Ishikawa (cell line): Measurements from ENCODE around the gene ADSL.

Experiments used
- TAF1 ChIP-seq: IDR thresholded peaks from 2 replicates; pipeline ENCODE4 v1.6.1; 2012; ENCODE audit warnings: low read depth, mild to moderate bottlenecking
- TCF12 ChIP-seq: IDR thresholded peaks from 2 replicates; pipeline ENCODE4 v1.6.1; 2012; ENCODE audit warnings: low read depth
- TEAD4 ChIP-seq: IDR thresholded peaks from 2 replicates; pipeline ENCODE4 v1.6.1; 2012
- YY1 ChIP-seq: IDR thresholded peaks from 2 replicates; pipeline ENCODE4 v1.6.1; 2012; ENCODE audit warnings: low read depth
- TF ChIP-seq, protein P1 (sequence below): IDR thresholded peaks from 2 replicates; pipeline ENCODE4 v1.6.1; 2012
- TF ChIP-seq, protein P2 (sequence below): IDR thresholded peaks from 2 replicates; pipeline ENCODE4 v1.6.1; 2012; ENCODE audit warnings: low read depth, mild to moderate bottlenecking

GRCh38 chr22:40367342-40367741 is 21.0 kb downstream of the ADSL start:
- TF ChIP-seq, protein P1, sequence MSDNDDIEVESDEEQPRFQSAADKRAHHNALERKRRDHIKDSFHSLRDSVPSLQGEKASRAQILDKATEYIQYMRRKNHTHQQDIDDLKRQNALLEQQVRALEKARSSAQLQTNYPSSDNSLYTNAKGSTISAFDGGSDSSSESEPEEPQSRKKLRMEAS: no peak
- no peak for TF ChIP-seq YY1
- TF ChIP-seq TEAD4: no peak
- no peak for TF ChIP-seq TAF1
- TF ChIP-seq, protein P2, sequence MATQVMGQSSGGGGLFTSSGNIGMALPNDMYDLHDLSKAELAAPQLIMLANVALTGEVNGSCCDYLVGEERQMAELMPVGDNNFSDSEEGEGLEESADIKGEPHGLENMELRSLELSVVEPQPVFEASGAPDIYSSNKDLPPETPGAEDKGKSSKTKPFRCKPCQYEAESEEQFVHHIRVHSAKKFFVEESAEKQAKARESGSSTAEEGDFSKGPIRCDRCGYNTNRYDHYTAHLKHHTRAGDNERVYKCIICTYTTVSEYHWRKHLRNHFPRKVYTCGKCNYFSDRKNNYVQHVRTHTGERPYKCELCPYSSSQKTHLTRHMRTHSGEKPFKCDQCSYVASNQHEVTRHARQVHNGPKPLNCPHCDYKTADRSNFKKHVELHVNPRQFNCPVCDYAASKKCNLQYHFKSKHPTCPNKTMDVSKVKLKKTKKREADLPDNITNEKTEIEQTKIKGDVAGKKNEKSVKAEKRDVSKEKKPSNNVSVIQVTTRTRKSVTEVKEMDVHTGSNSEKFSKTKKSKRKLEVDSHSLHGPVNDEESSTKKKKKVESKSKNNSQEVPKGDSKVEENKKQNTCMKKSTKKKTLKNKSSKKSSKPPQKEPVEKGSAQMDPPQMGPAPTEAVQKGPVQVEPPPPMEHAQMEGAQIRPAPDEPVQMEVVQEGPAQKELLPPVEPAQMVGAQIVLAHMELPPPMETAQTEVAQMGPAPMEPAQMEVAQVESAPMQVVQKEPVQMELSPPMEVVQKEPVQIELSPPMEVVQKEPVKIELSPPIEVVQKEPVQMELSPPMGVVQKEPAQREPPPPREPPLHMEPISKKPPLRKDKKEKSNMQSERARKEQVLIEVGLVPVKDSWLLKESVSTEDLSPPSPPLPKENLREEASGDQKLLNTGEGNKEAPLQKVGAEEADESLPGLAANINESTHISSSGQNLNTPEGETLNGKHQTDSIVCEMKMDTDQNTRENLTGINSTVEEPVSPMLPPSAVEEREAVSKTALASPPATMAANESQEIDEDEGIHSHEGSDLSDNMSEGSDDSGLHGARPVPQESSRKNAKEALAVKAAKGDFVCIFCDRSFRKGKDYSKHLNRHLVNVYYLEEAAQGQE: no peak
- TF ChIP-seq TCF12: no peak
